HG03039 (cell line): ENCODE results near the gene APBB2.

Source experiments
- ATAC-seq: cut with Tn5 transposase; IDR thresholded peaks from one replicate; pipeline ENCODE4 v1.9.1; 2021; ENCODE audit warnings: mild to moderate bottlenecking, moderate library complexity; ENCODE audit not compliant: unreplicated experiment

Gene APBB2

DNA sequence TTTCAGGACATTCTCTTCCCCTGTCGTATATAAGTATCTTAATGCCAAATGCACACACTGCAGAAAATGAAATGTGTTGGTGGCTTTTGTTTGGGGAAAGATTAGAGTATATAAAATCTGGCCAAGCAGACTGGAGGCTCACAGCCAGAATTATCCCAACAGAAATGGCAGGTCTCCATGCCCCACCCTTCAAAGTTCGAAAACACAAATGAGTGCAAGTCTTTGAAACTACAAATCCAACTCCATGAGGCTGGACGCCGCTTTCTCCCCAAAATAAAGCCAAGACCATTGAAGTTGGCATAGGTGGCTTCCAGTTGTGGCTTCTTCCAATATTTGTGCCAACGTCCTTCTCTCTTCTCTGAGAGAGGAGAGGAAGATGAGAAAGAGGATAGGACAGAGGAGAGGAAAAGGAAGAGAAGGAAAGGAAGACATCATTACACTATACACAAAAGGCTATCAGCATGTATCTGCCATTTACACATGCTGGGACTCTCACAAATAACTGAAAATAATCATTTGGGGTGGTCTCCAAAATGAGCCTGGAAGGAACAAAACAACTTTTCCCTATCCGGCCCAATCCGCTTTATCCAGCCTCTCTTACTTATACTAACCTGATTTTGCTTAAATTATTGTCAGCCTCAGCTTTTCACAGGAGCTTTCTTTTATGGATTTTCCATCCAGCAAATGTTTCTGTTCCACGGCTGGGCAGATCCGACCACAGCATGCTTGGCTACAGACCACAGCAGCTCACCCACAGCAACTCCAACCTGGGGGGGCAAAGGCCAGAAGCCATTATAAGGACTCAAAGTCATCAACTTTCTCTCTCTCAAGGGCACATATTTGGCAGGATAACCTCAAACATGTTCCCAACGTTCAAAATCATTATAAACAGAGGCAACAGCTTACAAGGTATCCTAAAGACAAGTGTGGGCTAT, 71.7 kb downstream of the APBB2 start:
- ATAC-seq = no peak

DNA sequence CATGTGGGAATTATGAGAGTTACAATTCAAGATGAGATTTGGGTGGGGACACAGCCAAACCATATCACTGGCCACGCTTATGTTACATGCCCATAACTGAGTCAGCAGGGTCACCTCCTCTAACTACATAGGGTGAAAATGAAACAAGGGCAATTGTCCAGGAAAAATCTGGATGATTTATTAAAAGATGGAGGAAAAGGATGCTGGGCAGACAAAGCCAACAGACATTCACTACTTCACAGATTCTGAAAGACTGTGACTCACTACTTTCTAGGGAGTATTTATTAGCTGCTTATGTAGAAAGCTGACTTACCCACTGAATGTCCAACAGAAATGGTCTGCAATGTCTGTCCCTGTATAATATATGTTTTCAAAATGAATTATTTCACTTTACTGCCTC, 72.4 kb downstream of the APBB2 start:
- no peak for ATAC-seq

DNA sequence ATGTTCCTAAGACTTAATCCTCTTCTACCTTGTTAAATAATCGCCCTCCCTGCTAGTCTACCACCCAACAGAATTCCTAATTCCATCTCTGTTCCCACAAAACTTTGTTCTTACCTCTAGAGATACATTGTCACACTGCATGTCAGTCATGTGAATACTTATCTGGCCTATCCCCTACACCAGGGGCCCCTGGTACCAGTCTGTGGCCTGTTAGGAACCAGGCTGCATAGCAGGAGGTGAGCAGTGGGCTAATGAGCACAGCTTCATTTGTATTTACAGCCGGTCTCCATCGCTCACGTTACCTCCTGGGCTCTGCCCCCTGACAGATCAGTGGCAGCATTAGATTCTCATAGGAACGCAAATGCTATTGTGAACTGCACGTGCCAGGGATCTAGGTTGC, 73.9 kb downstream of the APBB2 start:
- ATAC-seq = no peak

DNA sequence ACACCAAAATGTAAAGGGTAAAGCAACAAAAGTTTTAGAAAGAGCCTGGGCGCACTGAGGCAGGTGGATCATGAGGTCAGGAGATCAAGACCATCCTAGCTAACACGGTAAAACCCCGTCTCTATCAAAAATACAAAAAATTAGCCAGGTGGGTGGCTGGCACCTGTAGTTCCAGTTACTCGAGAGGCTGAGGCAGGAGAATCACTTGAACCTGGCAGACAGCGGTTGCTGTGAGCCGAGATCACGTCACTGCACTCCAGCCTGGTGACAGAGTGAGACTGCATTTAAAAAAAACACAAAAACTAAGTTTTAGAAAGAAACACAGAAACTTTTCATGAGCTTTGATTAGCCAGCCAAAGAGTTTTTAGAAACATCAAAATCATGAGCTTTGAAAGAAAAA, 76.5 kb downstream of the APBB2 start:
- ATAC-seq = no peak

DNA sequence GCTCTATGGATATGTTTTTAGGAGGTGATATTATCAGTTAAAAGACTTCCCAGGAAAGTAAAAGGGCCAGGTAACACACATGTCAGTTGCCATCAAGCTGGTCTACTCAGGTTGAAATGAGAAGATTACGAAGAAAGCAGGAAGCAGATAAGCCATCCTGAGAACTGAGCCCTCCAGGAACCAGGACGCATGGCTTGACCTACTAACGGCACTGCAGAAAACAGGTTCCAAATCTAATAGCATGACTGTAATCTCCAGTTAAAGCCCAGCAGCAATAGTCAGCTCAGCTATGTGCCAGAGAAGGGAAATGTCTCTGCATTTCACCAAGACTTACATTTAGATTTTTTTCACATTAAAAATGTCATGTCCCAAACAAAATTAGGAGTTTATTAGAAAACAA, 77.9 kb downstream of the APBB2 start:
- no peak for ATAC-seq

DNA sequence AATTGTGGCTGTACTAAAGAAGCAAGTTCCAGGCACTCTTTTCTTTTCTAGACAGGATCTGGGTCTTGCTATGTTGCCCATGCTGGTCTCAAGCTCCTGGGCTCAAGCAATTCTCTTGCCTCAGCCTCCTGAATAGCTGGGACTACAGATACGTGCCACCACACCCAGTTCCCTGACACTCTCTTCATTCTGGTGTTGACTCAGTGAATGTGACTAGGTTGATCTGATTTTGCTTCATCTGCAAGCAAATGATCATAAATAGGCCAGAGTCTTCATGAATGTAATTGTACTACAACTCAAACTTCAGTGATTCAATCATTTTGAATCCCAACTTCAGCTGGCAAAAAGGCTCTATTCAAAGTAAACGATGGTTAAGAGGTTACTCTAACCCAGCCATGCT, 78.5 kb downstream of the APBB2 start:
- ATAC-seq = no peak

DNA sequence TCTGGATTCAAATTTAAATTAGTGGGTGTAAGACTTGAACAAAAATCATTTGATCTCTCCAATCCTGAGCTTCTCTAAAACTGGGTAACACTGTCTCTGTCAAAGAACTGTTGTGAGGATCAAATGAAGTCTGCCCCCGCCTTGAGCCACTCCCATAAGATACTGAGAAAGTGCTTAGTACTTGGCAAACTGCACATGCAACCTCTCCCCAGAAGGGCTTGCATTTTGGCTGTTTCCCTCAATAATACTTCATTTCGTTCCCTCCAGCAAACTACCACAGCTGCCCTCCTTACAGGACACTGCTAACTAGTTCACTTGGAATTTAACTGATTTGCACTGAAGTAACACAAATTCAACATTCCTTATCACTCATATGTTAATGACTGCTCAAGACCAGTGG, 79.8 kb downstream of the APBB2 start:
- ATAC-seq = no peak

DNA sequence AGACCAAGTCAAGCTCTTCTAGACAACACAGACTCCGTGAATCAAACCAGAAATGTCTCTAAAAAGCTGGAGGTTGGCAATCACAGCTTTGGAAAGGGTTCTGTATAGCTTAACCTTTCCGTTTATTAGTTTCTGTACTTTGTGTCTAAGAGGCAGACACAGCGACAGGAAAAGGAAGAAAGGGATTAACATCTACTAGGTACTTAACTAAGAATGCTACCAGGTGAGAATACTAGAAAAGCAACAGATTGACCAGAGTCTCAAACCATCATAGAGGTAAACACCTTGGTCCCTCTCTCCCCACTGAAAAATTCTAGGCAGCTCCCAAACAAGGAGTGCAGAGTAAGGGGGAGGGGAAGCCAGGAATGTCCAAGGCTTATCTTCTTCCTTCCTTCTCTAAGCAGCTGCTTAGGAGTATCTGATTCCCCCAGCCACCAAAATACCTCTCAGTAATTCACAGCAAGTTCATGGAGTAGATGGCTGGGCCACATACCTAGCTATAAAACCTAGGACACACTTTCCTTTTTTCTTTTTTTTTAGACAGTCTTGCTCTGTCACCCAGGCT, 80.8 kb downstream of the APBB2 start:
- no peak for ATAC-seq

DNA sequence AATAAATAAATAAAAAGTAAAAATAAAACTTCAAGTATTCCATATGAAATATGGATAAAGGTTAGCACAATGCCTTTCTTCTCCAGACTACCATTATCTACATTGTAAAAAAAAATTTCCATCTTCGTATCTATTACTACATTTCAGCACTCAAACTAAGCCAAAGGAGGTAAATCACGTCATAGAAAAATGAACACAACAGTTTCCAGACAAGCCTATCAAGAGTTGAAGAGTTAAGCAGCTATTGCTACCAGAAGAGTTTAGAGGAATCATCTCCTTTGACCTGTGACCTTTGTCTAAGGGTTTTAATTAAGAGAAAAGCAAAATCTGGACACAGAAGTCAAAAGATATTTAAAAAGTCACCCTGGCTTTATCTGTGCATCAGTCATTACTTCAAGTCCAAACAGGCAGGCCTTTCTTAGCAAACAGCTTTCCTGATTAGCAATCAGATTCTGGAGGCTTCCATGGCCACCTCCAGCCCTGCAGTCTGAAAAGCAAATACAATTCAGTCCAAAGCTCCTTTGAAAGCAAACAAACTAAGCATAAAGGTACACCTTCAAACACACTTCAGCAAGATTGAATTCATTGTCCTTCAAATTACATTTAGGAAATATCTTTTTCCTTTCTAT, 82.2 kb downstream of the APBB2 start:
- ATAC-seq = no peak

DNA sequence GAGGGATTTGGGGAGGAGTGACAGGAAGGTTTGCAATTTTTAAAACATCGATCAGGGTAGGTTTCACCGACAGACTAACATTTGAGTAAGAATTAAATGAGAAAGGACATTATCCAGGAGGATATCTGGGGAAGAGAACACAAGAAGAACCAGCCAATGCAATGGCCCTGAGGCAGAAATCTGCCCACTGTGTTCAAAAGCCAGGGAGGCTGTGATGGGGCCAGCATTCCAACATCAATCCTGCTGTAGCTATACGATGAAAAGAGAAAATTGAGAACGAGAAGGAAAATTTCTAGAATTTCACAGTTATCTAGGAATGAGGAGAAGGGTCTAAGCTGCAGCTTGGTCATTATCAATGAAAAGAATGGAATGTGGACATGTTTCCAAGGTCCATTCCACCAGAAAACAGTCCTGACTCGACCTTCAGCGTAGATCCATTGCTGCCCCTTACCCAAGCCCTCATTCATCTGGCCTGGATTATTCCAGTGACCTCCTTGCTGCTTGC, 84.4 kb downstream of the APBB2 start:
- no peak for ATAC-seq

DNA sequence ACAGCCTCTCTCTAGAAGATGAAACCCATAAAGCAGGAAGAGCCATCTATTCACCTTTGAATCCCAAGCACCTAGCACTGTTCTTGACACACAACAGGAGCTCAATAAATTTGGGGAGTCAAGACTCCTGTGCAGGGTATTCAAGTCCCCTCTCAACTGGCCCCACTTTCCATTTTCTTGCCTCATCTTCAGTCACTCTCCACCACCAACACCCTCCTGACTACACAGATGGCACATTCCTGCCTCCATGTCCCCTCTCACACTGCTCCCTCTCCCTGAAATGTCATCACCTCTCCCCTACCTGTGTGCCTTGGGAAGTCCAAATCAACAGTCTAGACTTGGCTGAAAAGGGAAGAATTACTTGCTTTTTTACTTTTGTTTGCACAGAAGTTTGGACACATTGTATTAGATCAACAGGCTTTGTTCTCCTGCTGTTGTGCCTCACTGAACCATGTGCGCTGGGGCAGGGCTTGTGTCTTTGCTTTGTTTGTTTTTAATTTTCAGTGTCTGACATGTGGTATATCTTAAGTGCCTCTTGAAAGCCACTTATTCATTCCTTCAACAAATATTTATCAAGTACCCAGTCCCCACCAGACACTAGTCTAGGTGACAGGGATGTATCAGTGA, 85.1 kb downstream of the APBB2 start:
- no peak for ATAC-seq

DNA sequence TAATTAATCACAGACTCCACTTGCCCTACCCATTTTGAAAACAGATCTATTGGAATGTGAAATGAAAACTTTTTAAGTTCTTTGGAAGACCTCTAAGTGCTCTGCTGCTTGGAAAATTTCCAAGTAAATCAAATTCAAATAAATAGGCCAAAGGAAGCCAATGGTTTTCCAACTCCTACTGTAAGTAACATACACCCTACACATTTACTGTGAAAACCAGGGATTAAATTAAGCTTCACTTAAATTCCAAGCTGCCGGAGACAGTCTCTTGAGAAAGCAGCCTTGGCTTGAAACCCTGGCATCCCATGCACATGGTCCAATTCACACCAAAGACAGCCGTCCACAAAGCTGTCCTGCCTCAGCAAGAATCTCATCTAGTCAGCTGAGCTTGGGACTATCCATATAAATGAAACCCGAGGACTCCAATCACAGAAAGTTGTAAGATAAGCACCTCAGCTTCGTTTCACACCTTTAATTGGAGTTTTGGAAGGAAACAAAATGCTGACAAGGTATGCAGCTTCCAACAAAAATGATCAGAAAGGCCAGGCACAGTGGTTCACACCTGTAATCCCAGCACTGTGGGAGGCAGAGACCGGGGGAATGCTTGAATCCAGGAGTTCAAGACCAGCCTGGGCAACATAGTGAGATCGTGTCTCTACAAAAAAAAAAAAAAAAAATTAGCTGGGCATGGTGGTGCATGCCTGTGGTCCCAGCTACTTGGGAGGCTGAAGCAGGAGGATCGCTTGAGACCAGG, 88.6 kb downstream of the APBB2 start:
- ATAC-seq = no peak

DNA sequence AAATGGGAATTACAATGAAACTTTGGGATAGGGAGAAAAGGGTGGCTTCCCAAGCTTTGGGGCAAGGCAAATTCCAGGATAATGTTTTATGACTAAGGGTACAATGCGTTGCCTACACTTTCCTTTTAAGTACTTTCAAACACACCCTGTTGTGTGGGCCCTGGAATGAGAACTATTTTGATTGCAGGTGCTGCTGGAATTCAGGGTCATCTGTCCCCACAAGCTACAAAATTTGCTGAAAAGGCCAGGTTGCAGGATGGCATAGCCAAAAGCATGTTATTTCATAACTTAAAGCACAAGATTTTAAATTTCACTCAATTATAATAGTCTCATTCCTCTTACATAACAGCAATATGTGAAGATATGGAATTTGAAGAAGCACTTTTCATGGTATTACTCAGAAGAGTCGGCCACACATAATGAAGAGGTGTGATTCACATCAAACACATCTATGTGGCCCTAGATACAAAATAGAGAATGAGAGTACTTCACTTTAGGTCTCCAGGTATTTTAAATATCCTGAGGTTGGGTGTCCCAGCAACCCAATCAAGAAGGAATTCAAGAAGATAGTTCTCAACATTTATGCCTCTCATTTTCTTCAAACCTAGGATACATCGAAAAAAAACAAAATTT, 89.3 kb downstream of the APBB2 start:
- ATAC-seq = no peak

DNA sequence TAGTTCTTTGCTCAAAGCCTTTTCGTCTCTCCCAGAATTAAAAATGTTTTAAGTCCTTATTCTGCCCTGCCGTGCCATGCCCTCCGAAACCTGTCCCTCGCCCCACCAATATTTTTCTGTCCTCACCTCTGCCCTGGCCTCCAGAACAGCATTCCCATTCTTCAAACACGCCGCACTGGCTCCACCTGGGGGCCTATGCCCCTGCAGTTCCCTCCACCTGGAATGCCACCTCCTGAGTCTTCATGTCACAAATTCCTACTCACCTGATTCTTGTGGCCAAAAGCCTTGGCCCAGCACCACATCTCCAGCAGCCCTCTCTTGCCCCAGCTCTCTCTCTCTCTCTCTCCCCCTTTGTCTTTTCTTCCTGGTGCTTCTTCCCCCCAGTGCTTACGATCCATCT, 91.6 kb downstream of the APBB2 start:
- ATAC-seq = no peak

DNA sequence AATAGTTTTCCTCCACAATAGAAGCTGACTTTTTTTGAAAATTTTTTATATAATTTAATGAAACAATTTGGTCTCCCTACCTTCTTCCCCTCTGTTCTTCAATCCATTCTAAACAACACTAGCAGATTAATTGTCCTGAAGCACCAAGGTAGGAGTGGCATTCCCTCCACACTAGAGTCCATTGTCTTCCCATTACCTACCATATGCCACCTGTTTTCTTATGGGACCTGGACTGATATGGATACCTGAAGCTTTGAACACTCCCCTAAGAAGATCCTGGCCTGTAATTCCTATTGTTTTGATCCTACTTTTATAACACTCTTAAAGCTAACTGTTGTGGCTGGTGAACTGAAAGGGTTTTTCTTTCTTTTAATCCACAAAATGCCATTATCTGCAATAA, 92.0 kb downstream of the APBB2 start:
- no peak for ATAC-seq

DNA sequence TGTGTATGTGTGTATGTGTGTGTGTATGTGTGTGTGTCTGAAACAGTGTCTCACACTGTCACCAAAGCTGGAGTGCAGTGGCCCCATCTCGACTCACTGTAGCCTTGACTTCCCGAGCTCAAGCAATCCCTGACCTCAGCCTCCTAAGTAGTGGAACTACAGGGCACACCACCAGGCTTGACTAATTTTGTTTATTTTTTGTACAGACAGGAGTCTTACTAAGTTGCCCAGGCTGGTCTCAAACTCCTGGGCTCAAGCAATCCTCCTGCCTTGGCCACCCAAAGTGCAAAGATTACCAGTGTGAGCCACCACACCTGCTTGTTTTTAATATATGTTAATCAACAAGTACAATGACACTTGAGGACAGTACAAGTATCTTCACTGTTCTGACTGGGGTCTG, 92.4 kb downstream of the APBB2 start:
- ATAC-seq = no peak

DNA sequence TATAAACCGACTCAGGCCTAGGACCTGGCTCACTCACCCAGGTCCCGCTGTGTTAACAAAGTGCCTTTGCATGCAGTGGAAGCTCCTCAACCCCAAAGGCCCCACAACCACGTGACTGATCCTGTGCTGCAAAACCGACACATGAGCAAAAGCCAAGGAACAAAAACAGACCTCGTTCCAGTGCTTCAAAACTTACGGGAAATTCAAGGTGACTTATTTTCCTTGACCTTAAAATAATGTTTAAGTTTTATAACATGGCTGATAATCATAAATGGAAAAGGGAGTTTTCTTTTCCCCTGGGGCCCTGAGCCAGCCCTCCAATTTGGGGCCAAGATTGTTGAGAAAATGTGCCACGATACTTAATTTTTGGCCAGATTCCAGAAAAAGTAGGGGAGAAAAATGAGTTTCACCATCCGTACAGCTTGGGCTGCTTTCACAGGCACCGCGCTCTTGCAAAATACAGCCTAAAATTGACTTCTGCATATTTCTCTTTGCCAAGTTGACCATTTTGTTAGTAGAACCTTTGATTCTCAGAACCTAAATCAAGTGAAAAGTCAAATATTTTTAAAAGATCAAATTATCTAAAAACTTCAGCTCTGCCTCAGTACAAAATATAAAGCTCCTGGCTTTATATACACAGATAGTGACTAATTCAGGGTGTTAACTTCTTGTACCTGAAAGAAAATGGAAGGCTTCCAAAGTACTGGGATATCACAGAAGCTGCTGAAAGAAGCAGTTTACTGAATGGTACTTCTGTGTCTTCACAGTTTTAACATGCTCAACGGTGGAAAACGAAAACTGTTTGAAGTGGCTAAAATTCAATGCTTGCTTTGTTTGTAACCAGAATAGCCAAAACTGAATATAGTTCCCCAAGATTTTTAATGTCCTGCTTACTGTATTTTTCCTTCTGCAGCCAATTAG, 93.8 kb downstream of the APBB2 start:
- no peak for ATAC-seq

DNA sequence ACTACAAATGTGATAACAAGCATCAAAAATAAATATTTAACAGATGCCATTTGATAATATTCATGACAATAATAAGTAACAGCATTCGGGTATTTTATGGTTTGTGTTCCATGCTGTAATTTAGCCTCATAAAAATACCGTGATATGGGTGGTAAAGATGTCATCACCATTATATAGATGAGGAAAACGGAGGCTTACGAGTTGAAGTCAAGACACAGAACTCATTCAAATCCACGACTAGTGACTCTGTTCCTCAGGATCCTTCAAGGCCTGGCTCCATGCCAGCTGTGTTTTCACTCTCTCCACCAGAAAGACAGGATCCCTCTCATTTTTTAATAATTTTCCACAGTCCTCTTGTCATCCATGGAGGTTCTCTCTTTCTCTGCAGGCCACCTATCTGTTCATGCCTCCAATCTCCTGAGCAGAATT, 94.5 kb downstream of the APBB2 start:
- ATAC-seq = no peak

DNA sequence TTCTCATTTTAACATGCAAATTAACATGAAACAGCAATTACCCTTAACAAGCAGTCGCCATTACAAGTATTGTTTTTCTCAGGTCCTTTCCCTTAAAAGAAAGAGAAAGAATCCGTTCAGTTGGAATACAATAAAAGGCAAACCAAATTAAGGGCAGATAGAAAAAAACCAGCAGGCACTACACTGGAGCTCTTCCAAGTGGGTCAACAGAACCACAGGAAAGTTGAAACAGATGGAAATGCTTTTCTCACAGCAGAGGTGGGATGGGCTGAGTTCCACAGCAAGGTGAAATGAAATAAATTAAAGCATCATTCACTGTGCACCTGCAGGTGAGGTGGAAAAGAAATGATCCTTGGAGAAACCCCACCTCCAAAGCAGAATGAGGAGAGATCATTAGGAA, 102.6 kb downstream of the APBB2 start:
- no peak for ATAC-seq
